Adrenal gland (tissue), 5 donors: ENCODE results near the gene CDK6.

ENCODE experiments used
- POLR2A ChIP-seq, 2 donors: fragments of 450-650 bp; IDR thresholded peaks; one replicate each; pipeline ENCODE4 v1.6.1; 2017; ENCODE audit warnings: antibody characterized with exemption in 2 of 2, mild to moderate bottlenecking in 2 of 2, moderate library complexity in 1 of 2
- TF ChIP-seq, protein P1 (sequence below), 6 experiments: fragments of 450-650 bp in 4 of 6; fragments of 200-600 bp in 2 of 6; sonication (generic) in 1 of 6; IDR thresholded peaks; 1 replicate in 5 of 6; 2 replicates in 1 of 6; pipeline versions ENCODE4 v1.5.1 to v1.8.0; 2016 to 2021; ENCODE audit warnings: antibody characterized with exemption in 6 of 6, mild to moderate bottlenecking in 2 of 6, moderate library complexity in 1 of 6
- donor health status: DM: no; HTN: no; CAD: no.

DNA sequence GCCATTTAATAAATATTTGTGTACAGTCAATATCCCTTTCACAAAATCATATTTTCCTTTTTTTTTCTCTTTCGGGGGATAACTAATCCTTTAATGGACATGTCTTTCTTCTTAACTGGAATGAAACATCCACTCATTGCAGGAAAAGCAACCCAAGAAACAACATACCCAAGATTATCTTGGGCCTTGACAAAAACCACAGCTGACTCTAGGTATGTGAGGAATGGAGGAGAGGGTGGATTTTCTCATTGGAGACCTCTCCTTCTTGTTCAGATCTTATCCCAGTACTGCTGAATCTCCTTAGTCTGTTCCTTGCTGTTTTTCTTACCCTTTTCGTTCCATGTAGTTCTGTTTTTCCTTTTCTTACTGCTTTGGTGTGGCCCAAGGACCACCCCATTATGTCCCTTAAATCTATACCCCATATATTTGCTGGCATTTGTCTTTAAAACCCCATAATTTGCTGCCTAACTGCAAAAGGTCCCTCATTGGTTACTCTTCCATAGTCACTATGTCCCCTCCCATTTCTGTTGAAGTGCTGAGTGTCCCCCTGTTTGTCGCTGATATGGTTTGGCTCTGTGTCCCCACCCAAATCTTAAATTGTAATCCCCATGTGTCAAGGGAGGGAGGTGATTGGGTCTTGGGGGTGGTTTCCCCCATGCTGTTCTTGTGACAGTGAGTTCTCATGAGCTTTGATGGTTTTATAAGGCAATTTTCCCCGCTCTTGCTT is 6.8 kb upstream of the CDK6 start:
- TF ChIP-seq, protein P1, sequence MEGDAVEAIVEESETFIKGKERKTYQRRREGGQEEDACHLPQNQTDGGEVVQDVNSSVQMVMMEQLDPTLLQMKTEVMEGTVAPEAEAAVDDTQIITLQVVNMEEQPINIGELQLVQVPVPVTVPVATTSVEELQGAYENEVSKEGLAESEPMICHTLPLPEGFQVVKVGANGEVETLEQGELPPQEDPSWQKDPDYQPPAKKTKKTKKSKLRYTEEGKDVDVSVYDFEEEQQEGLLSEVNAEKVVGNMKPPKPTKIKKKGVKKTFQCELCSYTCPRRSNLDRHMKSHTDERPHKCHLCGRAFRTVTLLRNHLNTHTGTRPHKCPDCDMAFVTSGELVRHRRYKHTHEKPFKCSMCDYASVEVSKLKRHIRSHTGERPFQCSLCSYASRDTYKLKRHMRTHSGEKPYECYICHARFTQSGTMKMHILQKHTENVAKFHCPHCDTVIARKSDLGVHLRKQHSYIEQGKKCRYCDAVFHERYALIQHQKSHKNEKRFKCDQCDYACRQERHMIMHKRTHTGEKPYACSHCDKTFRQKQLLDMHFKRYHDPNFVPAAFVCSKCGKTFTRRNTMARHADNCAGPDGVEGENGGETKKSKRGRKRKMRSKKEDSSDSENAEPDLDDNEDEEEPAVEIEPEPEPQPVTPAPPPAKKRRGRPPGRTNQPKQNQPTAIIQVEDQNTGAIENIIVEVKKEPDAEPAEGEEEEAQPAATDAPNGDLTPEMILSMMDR (IDR thresholded peaks at IDR 0.05): no peak
- no peak for TF ChIP-seq POLR2A (IDR thresholded peaks at IDR 0.05)
